Ishikawa (cell line): ENCODE results near the gene SMYD2.

Experiments used
- MAX ChIP-seq: IDR thresholded peaks from 2 replicates; pipeline ENCODE4 v1.6.1; 2012
- YY1 ChIP-seq: IDR thresholded peaks from 2 replicates; pipeline ENCODE4 v1.6.1; 2012; ENCODE audit warnings: low read depth

GRCh38 chr1:214244841-214245240 is 36.1 kb upstream of the SMYD2 start:
- TF ChIP-seq YY1 (no peak), MAX (no peak)
